GM23338 (cell line): ENCODE results near the gene CRNKL1. TPM values are rescaled to one million over a fixed set of nuclear protein-coding genes. Genes with fewer than 3 reads are reported as not detected.

Source experiments
- ATAC-seq: fragments of 200-7000 bp; cut with Tn5 transposase; 3 replicates; pipeline ENCODE4 v1.9.1; 2020
- DNase-seq: peaks from one replicate; pipeline ENCODE4 v3.0.0-alpha.2; 2015; ENCODE audit warnings: low spot score
- H2AFZ ChIP-seq: fragments of 200-600 bp; sonication (generic); 2 replicates; pipeline ENCODE4 v1.8.0; 2016; ENCODE audit warnings: antibody characterized with exemption, mild to moderate bottlenecking, moderate library complexity
- H3F3A ChIP-seq: fragments of 200-600 bp; sonication (generic); replicated peaks from 2 replicates; pipeline ENCODE4 v1.8.0; 2017; ENCODE audit warnings: antibody characterized with exemption, mixed run types, low read depth
- H3K27ac ChIP-seq: fragments of 200-600 bp; sonication (generic); 2 replicates; pipeline ENCODE4 v1.6.1; 2016; ENCODE audit warnings: low read depth
- H3K27me3 ChIP-seq: fragments of 200-600 bp; sonication (generic); 2 replicates; pipeline ENCODE4 v1.8.0; 2016; ENCODE audit warnings: mild to moderate bottlenecking, mixed run types, moderate library complexity; ENCODE audit not compliant: insufficient read depth
- H3K36me3 ChIP-seq: fragments of 200-600 bp; sonication (generic); 2 replicates; pipeline ENCODE4 v1.8.0; 2016; ENCODE audit warnings: mild to moderate bottlenecking; ENCODE audit not compliant: insufficient read depth
- H3K4me1 ChIP-seq: fragments of 200-600 bp; sonication (generic); 2 replicates; pipeline ENCODE4 v1.8.0; 2016; ENCODE audit warnings: mild to moderate bottlenecking, moderate library complexity; ENCODE audit not compliant: insufficient read depth
- H3K4me2 ChIP-seq: fragments of 200-600 bp; sonication (generic); 2 replicates; pipeline ENCODE4 v1.7.1; 2017; ENCODE audit warnings: mixed run types
- H3K4me3 ChIP-seq: fragments of 200-600 bp; sonication (generic); 2 replicates; pipeline ENCODE4 v1.6.1; 2016; ENCODE audit warnings: mixed run types
- H3K79me2 ChIP-seq: fragments of 200-600 bp; sonication (generic); replicated peaks from 2 replicates; pipeline ENCODE4 v1.8.0; 2017; ENCODE audit warnings: mild to moderate bottlenecking; ENCODE audit not compliant: insufficient read depth
- H3K9me2 ChIP-seq: fragments of 200-600 bp; sonication (generic); 2 replicates; pipeline ENCODE4 v1.8.0; 2017; ENCODE audit not compliant: insufficient read depth
- H4K20me1 ChIP-seq: fragments of 200-600 bp; sonication (generic); replicated peaks from 2 replicates; pipeline ENCODE4 v1.8.0; 2017; ENCODE audit warnings: mild to moderate bottlenecking; ENCODE audit not compliant: insufficient read depth
- H3K27ac Mint-ChIP-seq: 2 replicates; pipeline ENCODE4 v1.8.0; 2020; ENCODE audit warnings: inconsistent platforms, mild to moderate bottlenecking, moderate library complexity, mixed read lengths
- H3K27me3 Mint-ChIP-seq: 3 replicates; pipeline ENCODE4 v1.8.0; 2022; ENCODE audit warnings: low read depth, mild to moderate bottlenecking, moderate library complexity, mixed read lengths, inconsistent platforms; ENCODE audit not compliant: insufficient read depth, poor library complexity
- H3K36me3 Mint-ChIP-seq: 3 replicates; pipeline ENCODE4 v1.8.0; 2021; ENCODE audit warnings: low read depth, mild to moderate bottlenecking, inconsistent platforms, moderate library complexity, mixed read lengths
- H3K4me1 Mint-ChIP-seq: 3 replicates; pipeline ENCODE4 v1.8.0; 2020; ENCODE audit warnings: mild to moderate bottlenecking, inconsistent platforms, mixed read lengths
- H3K4me3 Mint-ChIP-seq: 3 replicates; pipeline ENCODE4 v1.8.0; 2021; ENCODE audit warnings: moderate library complexity, mild to moderate bottlenecking, inconsistent platforms, mixed read lengths
- H3K9me3 Mint-ChIP-seq: 3 replicates; pipeline ENCODE4 v1.8.0; 2020; ENCODE audit warnings: moderate library complexity, mild to moderate bottlenecking, inconsistent platforms, mixed read lengths
- CREB1 ChIP-seq: fragments of 250-450 bp; sonication (Bioruptor Pico); IDR thresholded peaks from 2 replicates; pipeline ENCODE4 v1.5.0; 2020; ENCODE audit warnings: low read depth, mild to moderate bottlenecking, moderate library complexity
- CTCF ChIP-seq, 2 experiments: fragments of 200-600 bp in 1 of 2; sonication (generic) in 1 of 2; conservative IDR thresholded peaks; 2 replicates each; pipeline versions ENCODE4 v1.5.1 to v1.6.1; 2016 to 2017; ENCODE audit warnings: antibody characterized with exemption in 2 of 2, low read depth in 2 of 2, mild to moderate bottlenecking in 2 of 2, moderate library complexity in 1 of 2
- ETS1 ChIP-seq: IDR thresholded peaks from 2 replicates; pipeline ENCODE4 v1.6.1; 2016; ENCODE audit warnings: antibody characterized with exemption
- EZH2 ChIP-seq: fragments of 200-600 bp; sonication (generic); IDR thresholded peaks from one replicate; pipeline ENCODE4 v1.8.0; 2017; ENCODE audit warnings: antibody characterized with exemption, mild to moderate bottlenecking, low read depth; ENCODE audit not compliant: unreplicated experiment
- EZH2phosphoT487 ChIP-seq: fragments of 200-600 bp; sonication (generic); IDR thresholded peaks from one replicate; pipeline ENCODE4 v1.8.1; 2018; ENCODE audit warnings: antibody characterized with exemption; ENCODE audit not compliant: unreplicated experiment
- JUNB ChIP-seq: IDR thresholded peaks from one replicate; pipeline ENCODE4 v1.6.1; 2016; ENCODE audit warnings: antibody characterized with exemption; ENCODE audit not compliant: unreplicated experiment
- NANOG ChIP-seq: IDR thresholded peaks from 2 replicates; pipeline ENCODE4 v1.6.1; 2016; ENCODE audit warnings: antibody characterized with exemption, borderline replicate concordance
- POLR2AphosphoS5 ChIP-seq: IDR thresholded peaks from 2 replicates; pipeline ENCODE4 v1.6.1; 2016; ENCODE audit warnings: antibody characterized with exemption, low read depth
- REST ChIP-seq: IDR thresholded peaks from one replicate; pipeline ENCODE4 v1.6.1; 2018; ENCODE audit warnings: antibody characterized with exemption; ENCODE audit not compliant: unreplicated experiment
- STAT1 ChIP-seq: IDR thresholded peaks from one replicate; pipeline ENCODE4 v1.6.1; 2016; ENCODE audit warnings: antibody characterized with exemption; ENCODE audit not compliant: unreplicated experiment
- ZNF114 ChIP-seq: fragments of 250-450 bp; sonication (Bioruptor Pico); IDR thresholded peaks from 2 replicates; pipeline ENCODE4 v1.5.0; 2020; ENCODE audit warnings: mild to moderate bottlenecking, moderate library complexity
- ZNF331 ChIP-seq: fragments of 250-450 bp; sonication (Bioruptor Pico); IDR thresholded peaks from 2 replicates; pipeline ENCODE4 v1.5.0; 2020; ENCODE audit warnings: low read depth, mild to moderate bottlenecking, moderate library complexity
- ZNF462 ChIP-seq: fragments of 250-450 bp; sonication (Bioruptor Pico); IDR thresholded peaks from 2 replicates; pipeline ENCODE4 v1.5.0; 2020; ENCODE audit warnings: mild to moderate bottlenecking, moderate library complexity
- polyA plus RNA-seq: library from polyadenylated mRNA; unstranded; fragments of >200 nt; fragmentation: Nextera tagmentation; extraction: Ambion mirVana; gene quantifications from 2 replicates; pipeline ENCODE4 v1.2.1, GENCODE V29; 2016
- total RNA-seq: library from RNA; depleted of rRNA; stranded (reverse); fragments of >200 nt; shearing (Covaris generic); gene quantifications from 2 replicates; pipeline ENCODE4 v1.2.3, GENCODE V29; 2014

The CRNKL1 gene
- total and polyA plus RNA-seq, 2 experiments from 2014 or later = 24.2 to 27.2 TPM

GRCh38 chr20:19993958-19994669 lies 58.2 kb downstream of the CRNKL1 start:
- H3K27ac Mint-ChIP-seq = no peak overlapping the region; the same call in 1 of the 2 replicates
- Histone ChIP-seq H3K4me1 (0 out of 2 replicates have a peak, but pooled peaks cover 9% of the 10 kb centered on the region), H4K20me1 (no peaks in the 10 kb centered on the region), H3K27me3 (no peaks in the 10 kb centered on the region), H3K4me3 (no peak overlapping the region), H2AFZ (peak overlapping the region; percentile 93), H3K27ac (no peak overlapping the region), H3K9me2 (no peaks in the 10 kb centered on the region), H3K79me2 (no peaks in the 10 kb centered on the region), H3K4me2 (no peak overlapping the region), H3F3A (no peaks in the 10 kb centered on the region), H3K36me3 (no peaks in the 10 kb centered on the region)
- peaks cover 8% of the 10 kb centered on the region for H3K27me3 Mint-ChIP-seq
- peaks cover 19% of the 10 kb centered on the region for H3K4me1 Mint-ChIP-seq
- ATAC-seq = no peak; the same call in 2 of the 3 replicates
- H3K36me3 Mint-ChIP-seq = no peaks in the 10 kb centered on the region
- no peak overlapping the region for H3K4me3 Mint-ChIP-seq
- no peak for DNase-seq
- no peaks in the 10 kb centered on the region for H3K9me3 Mint-ChIP-seq
- no peak for TF ChIP-seq ZNF462 (CRISPR knock-in tag)
- TF ChIP-seq CTCF (conservative IDR thresholded peaks at IDR 0.05; ENCODE audit: low read depth in 2 of 2) = no peak
- TF ChIP-seq NANOG = no peak
- TF ChIP-seq ETS1 = no peak
- no peak for TF ChIP-seq EZH2phosphoT487
- no peak for TF ChIP-seq STAT1
- no peak for TF ChIP-seq JUNB
- no peak for TF ChIP-seq EZH2
- TF ChIP-seq REST = no peak
- TF ChIP-seq ZNF114 = no peak
- no peak for TF ChIP-seq ZNF331 (CRISPR knock-in tag)
- TF ChIP-seq POLR2AphosphoS5 = no peak
- no peak for TF ChIP-seq CREB1 (CRISPR knock-in tag)
